PC-9 (cell line): ENCODE measurements around the gene GGNBP2. TPM values are rescaled to one million over a fixed set of nuclear protein-coding genes. Genes with fewer than 3 reads are reported as not detected.

ENCODE experiments used
- BruUV-seq: library from RNA; stranded (reverse); fragments of 400-500 nt; replicated peaks from 2 replicates; lab custom pipeline; 2021; lab: Mats Ljungman, UMichigan
- CTCF ChIA-PET: fragments of 300-600 bp; sonication (Branson Sonifier 250); formaldehyde crosslinking; loops from one replicate; lab custom pipeline; 2022; ENCODE audit warnings: antibody characterized with exemption; lab: Charles Lee
- POLR2A ChIA-PET: fragments of 300-600 bp; sonication (Branson Sonifier 250); formaldehyde crosslinking; loops from one replicate; lab custom pipeline; 2022; ENCODE audit warnings: antibody characterized with exemption; ENCODE audit not compliant: unreplicated experiment; lab: Charles Lee
- DNase-seq, 2 experiments: peaks; one replicate each; pipeline versions ENCODE4 v3.0.0 to v3.0.0-alpha.2; 2015 to 2022; ENCODE audit warnings: mixed read lengths in 1 of 2
- H2AFZ ChIP-seq: fragments of 200-600 bp; sonication (generic); 2 replicates; pipeline ENCODE4 v1.8.1; 2017; ENCODE audit warnings: antibody characterized with exemption
- H3F3A ChIP-seq: fragments of 200-600 bp; sonication (generic); 2 replicates; pipeline ENCODE4 v1.8.1; 2017; ENCODE audit warnings: antibody characterized with exemption, mild to moderate bottlenecking, low read depth; ENCODE audit not compliant: insufficient read depth
- H3K27ac ChIP-seq: fragments of 200-600 bp; sonication (generic); 2 replicates; pipeline ENCODE4 v1.6.1; 2016; ENCODE audit warnings: mixed run types
- H3K27me3 ChIP-seq: fragments of 200-600 bp; sonication (generic); 2 replicates; pipeline ENCODE4 v1.6.1; 2016; ENCODE audit warnings: low read depth, mixed run types; ENCODE audit not compliant: insufficient read depth
- H3K36me3 ChIP-seq: fragments of 200-600 bp; sonication (generic); 2 replicates; pipeline ENCODE4 v1.6.1; 2016; ENCODE audit warnings: low read depth, mixed run types
- H3K4me1 ChIP-seq: fragments of 200-600 bp; sonication (generic); replicated peaks from 2 replicates; pipeline ENCODE4 v1.6.1; 2016; ENCODE audit warnings: mixed run types; ENCODE audit not compliant: insufficient read depth
- H3K4me2 ChIP-seq: fragments of 200-600 bp; sonication (generic); 2 replicates; pipeline ENCODE4 v1.6.1; 2017; ENCODE audit warnings: mixed run types
- H3K4me3 ChIP-seq: fragments of 200-600 bp; sonication (generic); 2 replicates; pipeline ENCODE4 v1.6.1; 2016; ENCODE audit warnings: mixed run types
- H3K79me2 ChIP-seq: fragments of 200-600 bp; sonication (generic); 2 replicates; pipeline ENCODE4 v1.6.1; 2017; ENCODE audit warnings: low read depth, mixed run types
- H3K9me2 ChIP-seq: fragments of 200-600 bp; sonication (generic); 2 replicates; pipeline ENCODE4 v1.8.1; 2017; ENCODE audit warnings: mild to moderate bottlenecking; ENCODE audit not compliant: insufficient read depth
- H3K9me3 ChIP-seq: fragments of 200-600 bp; sonication (generic); 2 replicates; pipeline ENCODE4 v1.8.1; 2016; ENCODE audit warnings: low read depth; ENCODE audit not compliant: insufficient read depth
- H4K20me1 ChIP-seq: fragments of 200-600 bp; sonication (generic); 2 replicates; pipeline ENCODE4 v1.8.1; 2017; ENCODE audit not compliant: insufficient read depth
- CTCF ChIP-seq: fragments of 200-600 bp; sonication (generic); conservative IDR thresholded peaks from 2 replicates; pipeline ENCODE4 v1.6.1; 2017; ENCODE audit warnings: mixed run types, antibody characterized with exemption, mild to moderate bottlenecking, moderate library complexity
- EZH2 ChIP-seq: fragments of 200-600 bp; sonication (generic); IDR thresholded peaks from 2 replicates; pipeline ENCODE4 v1.8.0; 2017; ENCODE audit warnings: antibody characterized with exemption, low read depth
- intact Hi-C: fragments of 100-400 bp; cut with micrococcal nuclease; formaldehyde crosslinking; loops from one replicate; pipeline ENCODE4 v1.10.0; 2022; ENCODE audit not compliant: unreplicated experiment
- total RNA-seq: library from RNA; stranded (reverse); gene quantifications from 2 replicates; pipeline ENCODE4 v1.2.3, GENCODE V29; 2021

Gene GGNBP2
- total RNA-seq, 1 experiment from 2014 or later = 51.4 TPM

- no peak overlapping the region for H3K4me3 ChIP-seq
- H3F3A ChIP-seq = no peaks in the 10 kb centered on the region
- H3K4me2 ChIP-seq = no peak overlapping the region
- BruUV-seq = no TSS peak
- no peaks in the 10 kb centered on the region for H3K36me3 ChIP-seq
- no peaks in the 10 kb centered on the region for H3K9me3 ChIP-seq
- ChIA-PET POLR2A (no interaction called here), CTCF (no interaction called here)
- TF ChIP-seq CTCF (no peak), EZH2 (no peak)
- H3K79me2 ChIP-seq = peaks cover 28% of the 10 kb centered on the region
- no peaks in the 10 kb centered on the region for H3K9me2 ChIP-seq
- H2AFZ ChIP-seq = no peak overlapping the region
- no peak overlapping the region for H3K27ac ChIP-seq
- H3K4me1 ChIP-seq = no peaks in the 10 kb centered on the region
- peaks cover 18% of the 10 kb centered on the region; the same call in 1 of the 2 replicates for H4K20me1 ChIP-seq
- no peak for DNase-seq
- no peaks in the 10 kb centered on the region for H3K27me3 ChIP-seq
- intact Hi-C loops = no loop called here
Observed at GRCh38 chr17:36608280-36608679, 63.6 kb downstream of the GGNBP2 start.

GRCh38 chr17:36608794-36609497 is 64.2 kb downstream of the GGNBP2 start:
- Histone ChIP-seq H3K4me3 (no peak overlapping the region), H3K9me3 (no peaks in the 10 kb centered on the region), H3K79me2 (peaks cover 22% of the 10 kb centered on the region), H3K27me3 (no peaks in the 10 kb centered on the region), H3K9me2 (no peaks in the 10 kb centered on the region), H3K4me1 (no peaks in the 10 kb centered on the region), H3K4me2 (no peak overlapping the region), H3F3A (no peaks in the 10 kb centered on the region), H2AFZ (no peak overlapping the region), H3K36me3 (no peaks in the 10 kb centered on the region), H3K27ac (no peak overlapping the region), H4K20me1 (peaks cover 18% of the 10 kb centered on the region)
- BruUV-seq = no TSS peak
- TF ChIP-seq EZH2 (no peak), CTCF (no peak; the same call in 1 of the 2 replicates)
- ChIA-PET POLR2A (no interaction called here), CTCF (no interaction called here)
- no peak for DNase-seq
- intact Hi-C loops = no loop called here

- Histone ChIP-seq H3K27me3 (no peaks in the 10 kb centered on the region), H3K4me3 (no peak overlapping the region), H3K27ac (no peak overlapping the region), H4K20me1 (peaks cover 18% of the 10 kb centered on the region), H3K4me1 (no peaks in the 10 kb centered on the region), H2AFZ (no peak overlapping the region), H3K36me3 (no peaks in the 10 kb centered on the region), H3K9me2 (no peaks in the 10 kb centered on the region), H3F3A (no peaks in the 10 kb centered on the region), H3K9me3 (no peaks in the 10 kb centered on the region), H3K79me2 (peaks cover 17% of the 10 kb centered on the region), H3K4me2 (no peak overlapping the region)
- TF ChIP-seq EZH2 = no peak
- TF ChIP-seq CTCF = no peak; the same call in 1 of the 2 replicates
- intact Hi-C loops = no loop called here
- POLR2A ChIA-PET = no interaction called here
- no peak for DNase-seq
- CTCF ChIA-PET = no interaction called here
- no TSS peak for BruUV-seq
Observed at GRCh38 chr17:36609498-36609862, 64.8 kb downstream of the GGNBP2 start.
